SK-N-MC (cell line): ENCODE results near the gene CLEC18A.
"Not testable (repeated sequence)": the region's sequence is repeated elsewhere in the genome, so short reads cannot be mapped to it uniquely, and the experiment has no call there.

ENCODE experiments used
- EZH2 ChIP-seq: fragments of 200-600 bp; sonication (generic); IDR thresholded peaks from one replicate; pipeline ENCODE4 v1.6.1; 2017; ENCODE audit warnings: antibody characterized with exemption
- POLR2AphosphoS5 ChIP-seq: IDR thresholded peaks from 2 replicates; pipeline ENCODE4 v1.6.1; 2012; ENCODE audit warnings: mild to moderate bottlenecking, low read depth, low read length, borderline replicate concordance

- TF ChIP-seq EZH2, POLR2AphosphoS5: not testable (repeated sequence)
Observed at GRCh38 chr16:69999801-70000200, 48.7 kb downstream of the CLEC18A start.
